NCI-H2196 treated with DMSO at 0.1 percent for 48 hours (cell line): ENCODE data around the gene THSD4.
A peak's percentile ranks its signal among the peaks of the same experiment; 100 is the strongest.
"Not testable (repeated sequence)": the region's sequence is repeated elsewhere in the genome, so short reads cannot be mapped to it uniquely, and the experiment has no call there.

Source experiments
- DNase-seq: peaks from one replicate; lab custom pipeline; 2025; ENCODE audit not compliant: unreplicated experiment; lab: John Stamatoyannopoulos, UW

THSD4 gene

DNA sequence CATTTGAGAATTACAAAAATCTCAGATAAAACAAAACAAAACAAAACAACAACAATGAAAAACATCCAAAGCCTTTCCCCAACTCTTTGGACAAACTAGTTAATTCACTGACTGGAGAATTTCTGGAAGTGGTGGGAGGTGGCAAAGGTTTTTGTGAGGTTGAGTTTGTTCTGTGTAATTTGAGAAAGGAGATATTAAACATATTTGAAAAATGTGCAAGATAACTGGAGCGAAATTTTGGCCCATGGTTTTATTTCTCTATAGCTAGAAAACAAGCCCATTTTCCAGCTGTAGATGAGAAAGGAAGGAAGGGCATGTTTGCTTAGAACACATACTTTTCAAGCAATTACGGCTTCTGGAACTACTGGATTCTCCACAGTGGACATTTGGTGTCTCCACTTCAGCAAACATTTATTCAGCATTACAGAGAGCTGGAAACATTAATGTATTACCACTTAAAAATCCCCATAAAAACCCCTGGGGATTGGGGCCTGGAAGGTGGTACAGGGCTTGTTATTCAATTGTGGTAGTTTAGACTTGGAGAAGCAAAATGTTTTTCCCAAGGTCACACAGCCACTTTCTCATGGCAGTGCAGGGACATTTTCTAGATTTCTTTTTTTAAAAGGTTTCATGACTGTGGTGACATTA lies 135.8 kb downstream of the THSD4 start:
- DNase-seq = no peak

DNA sequence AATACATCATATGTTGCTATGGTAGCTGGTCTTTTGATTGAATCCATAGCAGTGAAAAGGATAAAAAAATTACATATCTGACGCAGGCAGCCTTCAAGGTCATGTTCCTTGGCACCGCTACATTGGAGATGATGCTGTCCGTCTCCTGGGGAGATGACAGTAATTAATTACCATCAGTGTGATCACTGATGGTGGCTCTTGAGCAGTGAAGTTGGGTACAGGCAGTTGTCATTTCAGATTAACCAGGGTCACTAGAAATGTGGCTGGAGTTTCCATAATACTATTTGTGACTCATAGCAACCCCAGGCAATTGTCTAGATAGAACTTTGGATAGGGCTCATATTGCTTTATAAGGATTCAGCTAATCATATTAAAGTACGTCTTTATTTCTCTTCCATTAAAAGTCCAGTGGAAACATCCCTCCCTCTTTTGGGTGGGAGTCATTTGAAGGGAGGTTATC lies 136.3 kb downstream of the THSD4 start:
- no peak for DNase-seq

DNA sequence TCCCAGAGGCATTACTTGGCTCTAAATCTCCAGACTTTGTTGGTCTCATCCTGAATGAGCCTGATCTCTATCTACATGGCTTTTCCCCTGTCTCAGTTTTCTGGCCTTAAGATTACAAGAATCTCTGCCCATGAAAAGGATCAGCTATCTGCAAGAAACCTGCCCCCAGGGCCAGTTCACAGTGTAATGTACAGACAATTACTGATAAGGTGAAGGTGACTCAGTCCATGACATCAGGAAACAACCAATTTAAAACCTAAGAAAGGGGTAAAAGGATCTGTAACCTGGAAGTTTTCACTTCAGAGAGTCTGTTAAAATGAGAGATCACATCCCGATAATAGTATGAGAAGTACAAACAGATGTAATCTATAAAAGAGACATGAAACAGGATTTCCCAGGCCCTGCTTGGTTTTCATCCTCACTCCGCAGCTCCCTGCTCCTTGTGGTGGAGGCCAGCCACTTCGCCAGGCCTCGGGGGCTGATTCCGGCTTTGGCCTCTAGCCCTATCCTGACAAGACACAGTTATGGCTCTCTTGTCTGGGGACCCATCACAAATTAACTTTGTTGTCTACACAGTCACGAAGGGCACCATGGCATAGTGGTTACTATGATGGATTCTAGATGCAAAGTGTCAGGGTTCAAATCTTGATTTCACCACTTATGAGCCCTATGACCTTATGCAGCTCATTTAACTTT lies 136.9 kb downstream of the THSD4 start:
- no peak for DNase-seq

DNA sequence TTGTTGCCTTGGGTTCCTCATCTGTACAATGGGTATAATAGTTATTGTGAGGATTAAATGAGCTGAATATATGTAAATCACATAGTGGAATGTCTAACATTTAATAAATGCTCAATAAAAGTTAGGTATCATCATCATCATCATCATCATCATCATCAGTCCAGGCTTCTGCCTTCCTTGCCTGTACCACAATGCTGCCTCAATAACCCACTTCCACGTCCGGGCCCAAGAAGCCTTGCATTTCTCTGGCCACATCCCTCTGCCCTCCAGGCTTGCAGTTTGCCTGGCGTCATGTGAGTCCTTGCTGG lies 137.4 kb downstream of the THSD4 start:
- DNase-seq = no peak

DNA sequence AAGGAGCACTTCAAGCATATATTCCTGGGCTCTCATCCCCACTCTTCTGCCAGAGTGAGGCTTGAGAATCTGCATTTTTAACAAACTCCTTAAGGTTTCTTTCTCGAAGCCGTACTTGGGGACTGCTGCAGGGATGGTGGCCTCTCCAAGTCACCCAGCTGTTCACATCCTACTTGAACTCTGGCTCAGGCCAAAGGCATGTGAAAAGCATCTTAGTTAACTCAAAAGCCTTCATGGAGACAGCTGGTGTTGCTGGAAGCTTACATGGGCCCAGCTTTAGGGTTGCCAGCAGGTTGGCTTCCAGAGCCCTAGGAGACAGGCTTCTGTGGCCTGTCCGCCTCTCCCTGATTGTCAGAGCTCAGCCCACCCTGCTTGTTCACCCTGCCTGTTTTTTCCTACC lies 139.2 kb downstream of the THSD4 start:
- no peak for DNase-seq

DNA sequence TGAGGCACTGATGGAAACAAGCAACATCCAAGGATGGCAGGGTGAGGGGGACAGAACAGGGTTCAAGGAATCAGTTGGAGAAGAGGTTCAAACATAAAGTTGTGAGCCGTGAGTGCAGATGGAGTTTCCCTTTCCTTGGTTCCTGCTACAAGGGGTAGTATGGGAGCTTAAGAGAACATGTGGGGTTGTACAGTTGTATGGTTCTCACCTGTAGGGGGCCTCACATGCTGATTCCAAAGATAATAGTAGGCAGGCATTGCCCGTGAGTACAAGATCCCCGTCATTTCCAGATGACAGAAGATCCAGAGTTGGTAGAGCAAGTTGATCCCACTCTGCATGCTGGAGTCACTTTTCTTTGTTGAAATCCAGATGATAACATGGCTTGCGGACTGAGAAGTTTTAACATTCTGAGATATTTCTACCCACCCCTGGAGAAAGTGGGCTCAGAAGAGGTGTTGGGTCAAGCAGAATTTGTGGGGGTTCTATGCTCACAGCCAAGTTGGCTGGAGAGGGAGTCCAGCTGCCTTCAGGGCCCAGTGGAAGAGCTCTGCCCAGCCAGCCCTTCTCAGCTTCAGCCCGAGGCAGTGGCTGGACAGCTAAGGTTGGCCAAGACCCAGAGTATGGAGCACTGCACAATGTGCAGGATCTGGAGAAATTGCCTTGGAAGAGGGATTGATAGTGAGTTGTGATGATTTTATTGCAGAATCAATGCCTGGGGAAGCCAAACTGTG lies 141.8 kb downstream of the THSD4 start:
- no peak for DNase-seq

DNA sequence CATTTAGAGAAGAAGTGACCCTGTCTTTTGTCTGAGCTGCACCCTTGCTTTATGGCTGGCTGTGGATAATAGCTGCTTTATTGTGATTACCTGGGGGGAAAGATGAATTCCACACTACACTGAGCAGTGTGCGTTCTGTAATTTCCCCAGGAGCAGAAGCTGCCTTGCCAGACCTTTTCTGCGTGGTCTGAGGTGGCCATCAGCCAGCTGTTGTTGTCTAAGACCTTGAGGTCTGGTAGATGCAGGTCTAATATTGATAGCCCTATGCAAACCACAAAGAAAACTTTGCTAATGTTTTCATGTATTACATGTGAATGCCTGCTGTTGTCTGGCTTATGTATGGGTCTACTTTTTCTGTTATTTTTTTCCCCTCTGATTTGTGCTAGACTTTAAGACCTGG lies 144.6 kb downstream of the THSD4 start:
- no peak for DNase-seq

DNA sequence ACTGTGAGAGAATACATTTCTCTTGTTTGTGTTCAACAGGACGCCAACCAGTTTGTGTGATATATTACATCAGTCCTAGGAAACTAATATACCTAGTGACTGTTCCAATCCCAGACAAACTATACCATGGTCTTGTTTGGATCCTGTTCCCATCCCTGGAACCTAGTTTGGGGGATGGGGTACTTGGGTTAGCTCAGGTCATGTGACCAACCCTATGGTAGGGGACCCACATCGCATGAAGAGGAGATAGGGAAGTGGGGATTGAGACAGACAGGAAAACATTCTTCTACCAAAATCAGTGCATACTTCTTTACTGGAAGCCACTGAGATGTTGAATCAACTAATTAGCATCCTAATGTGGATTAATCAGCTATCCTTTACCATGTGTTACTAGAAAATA lies 146.1 kb downstream of the THSD4 start:
- no peak for DNase-seq

DNA sequence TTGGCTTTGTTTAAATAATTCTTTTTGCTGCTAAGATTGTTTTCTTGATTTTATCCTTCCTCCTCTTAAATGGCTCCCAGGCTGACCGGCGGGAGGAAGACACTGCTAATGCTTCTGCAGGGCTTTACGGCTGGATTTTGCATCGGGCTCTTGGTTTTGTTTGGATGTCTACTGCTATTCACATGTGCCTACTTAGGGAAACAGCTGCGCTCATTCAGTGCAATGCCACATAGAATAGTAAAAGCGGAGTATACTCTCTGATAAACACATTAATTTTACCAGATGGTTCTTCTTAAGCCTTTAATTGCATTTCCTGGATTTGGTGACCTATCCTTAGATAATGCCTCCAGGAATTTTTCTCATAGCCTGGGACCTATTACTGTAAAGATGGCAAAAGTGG lies 146.6 kb downstream of the THSD4 start:
- DNase-seq = no peak

DNA sequence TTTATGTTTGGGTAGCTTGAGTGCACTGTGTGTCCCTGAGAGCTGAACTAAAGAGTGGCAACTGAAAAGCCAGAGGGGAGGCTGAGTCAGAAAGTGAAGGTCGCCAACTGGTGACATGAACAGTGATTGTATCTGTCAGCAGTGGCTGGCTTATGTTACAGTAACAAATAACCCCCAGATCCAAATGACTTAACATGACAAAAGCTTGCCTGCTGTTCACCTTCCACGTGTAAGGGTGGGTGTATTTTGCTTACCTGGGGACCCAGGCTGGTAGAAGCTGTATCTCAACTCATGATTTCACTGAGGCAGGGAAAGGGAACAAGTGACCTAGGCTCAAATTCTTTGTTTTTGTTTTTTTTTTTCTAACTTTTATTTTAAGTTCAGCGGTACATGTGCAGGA lies 147.3 kb downstream of the THSD4 start:
- no peak for DNase-seq

DNA sequence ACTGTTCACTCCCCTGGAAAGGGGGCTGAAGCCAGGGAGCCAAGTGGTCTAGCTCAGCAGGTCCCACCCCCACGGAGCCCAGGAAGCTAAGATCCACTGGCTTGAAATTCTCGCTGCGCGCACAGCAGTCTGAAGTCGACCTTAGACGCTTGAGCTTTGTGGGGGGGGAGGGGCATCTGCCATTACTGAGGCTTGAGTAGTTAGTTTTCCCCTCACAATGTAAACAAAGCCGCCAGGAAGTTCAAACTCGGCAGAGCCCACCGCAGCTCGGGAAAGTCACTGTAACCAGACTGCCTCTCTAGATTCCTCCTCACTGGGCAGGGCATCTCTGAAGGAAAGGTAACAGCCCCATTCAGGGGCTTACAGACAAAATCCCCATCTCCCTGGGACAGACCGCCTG lies 150.3 kb downstream of the THSD4 start:
- not testable (repeated sequence) for DNase-seq

DNA sequence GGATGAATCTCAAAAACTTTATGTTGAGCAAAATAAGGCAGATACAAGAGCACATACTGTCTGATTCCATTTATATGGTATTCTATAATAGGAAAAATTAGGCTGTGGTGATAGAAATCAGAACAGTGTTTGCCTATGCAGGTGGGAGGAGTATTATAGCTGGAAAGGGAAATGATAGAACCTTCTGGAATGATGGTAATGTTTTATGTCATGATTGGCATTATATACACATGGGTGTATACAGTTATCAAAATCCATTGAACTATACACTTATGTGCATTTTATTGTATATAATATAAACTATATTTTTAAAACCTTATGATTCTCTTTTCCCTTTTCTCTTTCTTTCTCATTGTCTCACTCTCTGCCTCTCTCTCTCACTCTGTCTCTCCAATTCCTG lies 156.1 kb downstream of the THSD4 start:
- no peak for DNase-seq

DNA sequence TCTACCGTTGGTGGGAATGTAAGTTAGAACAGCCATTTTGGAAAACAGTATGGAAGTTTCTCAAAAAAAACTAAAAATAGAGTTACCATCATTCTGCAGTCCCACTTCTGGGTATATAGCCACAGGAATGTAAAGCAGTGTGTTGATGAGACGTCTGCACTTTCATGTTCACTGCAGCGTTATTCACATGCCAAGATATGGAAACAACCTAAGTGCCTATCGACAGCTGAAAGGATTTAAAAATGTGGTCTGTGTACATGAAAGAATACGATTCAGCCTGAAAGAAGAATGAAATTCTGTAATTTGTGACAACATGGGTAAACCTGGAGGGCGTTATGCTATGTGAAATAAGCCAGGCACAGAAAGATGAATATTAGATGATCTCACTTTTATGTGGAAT lies 157.7 kb downstream of the THSD4 start:
- DNase-seq = no peak

DNA sequence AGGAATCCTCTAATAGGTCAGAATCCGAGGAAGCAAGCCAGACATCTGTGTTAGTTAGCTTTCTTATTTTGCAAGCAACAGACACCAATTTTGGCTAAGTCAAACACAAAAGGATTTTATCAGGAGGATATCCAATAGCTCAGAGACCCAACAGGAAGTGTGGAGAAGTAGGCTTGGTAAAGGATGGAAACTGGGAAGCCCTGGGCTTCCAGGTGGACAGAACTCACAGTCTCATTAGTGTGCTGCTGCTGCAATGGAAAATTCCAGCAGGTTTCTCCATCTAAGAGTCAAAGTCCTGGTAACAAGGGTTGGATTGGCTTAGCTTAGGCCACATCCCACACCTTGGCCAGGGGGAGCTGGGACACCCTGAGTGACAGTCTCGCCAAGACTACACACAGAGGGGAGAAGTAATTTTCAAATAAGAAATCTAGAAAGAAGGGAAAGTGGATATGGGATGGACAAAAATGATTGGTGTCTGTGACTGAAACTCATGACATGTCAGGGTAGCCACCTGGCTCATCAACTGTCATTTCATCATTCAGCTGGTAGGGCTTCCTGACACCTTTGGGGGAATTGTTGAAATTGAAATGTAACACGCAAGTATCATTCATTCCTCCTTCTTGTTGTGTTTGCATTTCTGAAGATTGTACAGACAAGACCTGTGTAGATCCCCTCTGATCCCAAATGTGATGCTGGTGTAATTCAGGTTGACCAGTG lies 158.6 kb downstream of the THSD4 start:
- DNase-seq = no peak

DNA sequence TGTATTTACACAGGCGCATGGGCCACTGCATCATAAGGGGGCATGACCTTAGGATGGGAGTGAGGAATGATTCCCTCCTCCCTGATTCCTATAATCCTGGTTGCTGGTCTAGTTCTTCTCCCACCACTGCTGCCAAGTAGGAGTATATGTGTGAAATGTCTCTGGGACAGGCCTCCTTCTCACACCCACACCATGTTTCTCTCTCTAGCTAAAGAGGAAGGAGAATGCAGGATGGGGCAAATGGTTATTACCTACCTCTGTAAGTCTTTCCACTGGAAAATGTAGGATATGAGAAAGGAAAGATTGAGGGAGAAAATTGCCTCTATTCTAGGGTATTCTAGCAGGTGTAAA lies 159.2 kb downstream of the THSD4 start:
- no peak for DNase-seq

DNA sequence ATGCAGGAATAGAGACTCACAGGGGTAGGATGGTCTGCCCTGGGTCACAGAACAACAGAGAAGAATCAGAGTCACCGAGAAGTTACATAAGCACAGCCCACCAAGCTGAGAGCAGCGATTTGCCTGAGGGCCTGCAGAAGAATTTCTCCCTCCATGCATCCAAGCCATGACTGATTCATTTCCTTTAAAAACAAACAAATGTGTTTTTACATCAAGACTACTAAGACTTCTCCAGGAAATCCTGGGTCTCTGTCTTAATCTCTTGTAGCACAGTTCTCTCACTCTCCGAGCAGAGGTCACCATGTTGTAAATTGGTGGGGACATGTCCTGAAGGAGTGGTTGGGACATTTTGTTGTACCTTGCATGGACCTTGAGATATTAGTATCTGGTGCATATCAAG lies 159.8 kb downstream of the THSD4 start:
- no peak for DNase-seq

DNA sequence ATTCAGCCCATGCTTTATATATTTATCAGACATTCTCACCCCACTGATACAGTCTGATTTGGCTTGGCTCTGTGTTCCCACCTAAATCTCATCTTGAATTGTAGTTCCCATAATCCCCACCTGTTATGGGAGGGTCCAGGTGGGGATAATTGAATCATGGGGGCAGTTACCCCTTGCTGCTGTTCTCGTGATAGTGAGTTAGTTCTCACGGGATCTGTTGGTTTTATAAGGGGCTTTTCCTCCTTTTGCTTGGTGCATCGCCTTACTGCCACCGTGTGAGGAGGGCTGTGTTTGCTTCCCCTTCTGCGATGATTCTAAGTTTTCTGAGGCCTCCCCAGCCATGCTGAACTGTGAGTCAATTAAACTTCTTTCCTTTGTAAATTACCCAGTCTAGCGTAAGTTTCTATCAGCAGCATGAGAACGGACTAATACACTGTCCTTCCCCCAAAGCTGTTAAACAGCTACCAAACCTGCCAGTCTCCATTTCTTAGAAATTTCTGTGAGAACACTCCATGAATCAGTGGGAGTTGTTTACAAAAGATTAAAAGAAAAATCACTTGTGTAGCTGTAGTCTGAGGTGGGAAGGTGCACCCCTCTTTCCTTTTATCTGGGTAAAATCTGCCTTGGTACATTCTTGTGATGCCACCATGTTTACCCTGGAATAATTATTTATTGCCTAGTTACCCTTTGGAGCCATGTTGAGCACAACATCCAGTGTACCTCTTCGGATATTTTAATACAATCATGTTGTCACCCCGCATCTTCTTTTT lies 160.5 kb downstream of the THSD4 start:
- DNase-seq = no peak

DNA sequence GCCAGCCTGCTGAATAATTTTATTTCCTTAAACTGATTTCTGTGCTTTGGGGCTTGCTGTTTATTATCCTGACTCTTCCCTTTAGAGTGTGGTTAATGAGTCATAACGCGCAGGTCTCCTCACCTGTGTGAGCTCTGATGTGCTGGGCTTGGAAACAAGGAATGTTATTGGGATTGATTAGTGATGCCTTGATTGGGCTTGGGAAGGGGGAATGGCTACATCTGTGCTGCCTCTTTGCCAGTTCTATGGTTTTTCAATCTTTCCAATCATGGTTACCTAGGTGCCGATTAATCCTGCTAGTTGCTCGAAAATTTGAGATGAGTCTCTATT lies 161.0 kb downstream of the THSD4 start:
- DNase-seq = no peak

DNA sequence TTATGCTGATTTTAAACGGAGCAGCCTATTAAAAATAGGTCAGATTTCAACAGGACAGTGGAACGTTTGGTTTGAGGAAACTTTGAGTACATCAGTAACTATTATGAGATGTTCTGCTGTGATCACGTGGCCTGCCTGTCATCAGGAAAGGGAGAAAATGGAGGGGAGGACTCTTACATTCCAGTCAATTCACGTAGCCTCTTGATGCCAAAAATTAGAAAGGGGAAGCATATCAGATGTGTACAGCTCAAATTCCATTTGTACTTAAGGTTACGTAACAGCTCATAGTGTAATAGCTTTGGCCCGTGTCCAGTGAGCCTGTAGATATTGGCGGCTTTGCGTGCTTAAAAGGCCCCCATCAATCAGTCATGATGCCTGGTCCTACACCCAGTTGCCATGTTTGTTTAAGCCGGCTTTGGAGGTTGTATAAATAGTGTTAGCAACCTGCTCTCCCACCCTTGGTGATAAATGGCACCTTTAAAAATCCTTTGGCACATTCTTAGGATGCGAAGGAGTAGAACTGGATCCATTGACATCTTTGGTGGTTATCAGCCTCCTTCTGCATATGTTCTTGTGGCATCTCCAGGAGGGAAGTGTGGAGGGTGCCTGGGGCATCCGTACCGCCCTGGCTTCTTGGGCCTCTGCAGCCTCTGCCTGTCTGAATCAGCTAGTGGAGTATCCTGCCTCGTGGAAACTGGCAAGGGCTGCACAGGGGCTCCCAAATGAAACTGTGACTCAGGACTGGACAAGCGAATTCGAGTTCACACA lies 163.9 kb downstream of the THSD4 start:
- DNase-seq = peak; percentile 49

DNA sequence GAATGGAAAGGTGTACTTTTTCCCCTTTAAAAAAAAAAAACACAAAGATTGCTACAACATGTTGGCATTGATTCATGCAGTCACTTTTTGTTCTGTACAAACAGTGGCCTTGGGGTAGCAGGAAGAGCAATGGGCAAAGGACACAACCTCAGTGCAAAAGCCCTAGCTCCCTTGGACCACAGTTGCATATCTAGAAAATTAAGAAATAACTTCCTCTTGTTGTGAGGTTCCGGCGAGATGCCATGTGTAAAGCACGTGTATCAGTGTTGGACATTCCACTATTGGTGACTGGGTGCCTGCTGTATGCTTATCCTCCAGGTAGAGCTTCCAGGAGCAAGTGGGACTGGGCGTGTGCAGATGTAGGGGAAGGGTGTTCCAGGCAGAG lies 164.5 kb downstream of the THSD4 start:
- DNase-seq = no peak

DNA sequence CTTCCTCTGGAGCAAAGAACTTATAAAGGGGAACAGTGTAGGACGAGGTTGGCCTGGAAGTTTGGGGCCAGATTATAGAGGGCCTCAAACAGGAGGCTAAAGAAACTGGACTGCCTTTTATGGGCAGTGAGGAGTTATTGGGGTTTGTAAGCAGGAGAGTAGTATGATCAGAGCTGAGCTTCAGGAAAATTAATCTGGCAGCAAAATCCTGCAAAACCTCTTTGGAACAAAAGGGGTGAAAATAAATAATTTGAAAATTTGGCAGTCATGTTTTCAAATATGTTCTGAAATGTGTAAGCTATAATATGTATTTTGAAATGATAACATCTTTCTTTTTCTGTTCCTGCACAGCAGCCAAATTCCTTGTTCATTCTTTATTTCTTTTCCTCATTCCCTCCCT lies 164.9 kb downstream of the THSD4 start:
- no peak for DNase-seq
